Testis (tissue), 2 donors: ENCODE results near the gene TTC14.

Experiments
- POLR2A ChIP-seq: fragments of 450-650 bp; IDR thresholded peaks from one replicate; pipeline ENCODE4 v1.6.1; 2017; ENCODE audit warnings: antibody characterized with exemption, mild to moderate bottlenecking, moderate library complexity
- TF ChIP-seq, protein P1 (sequence below), 3 experiments: fragments of 450-650 bp in 2 of 3; fragments of 200-600 bp in 1 of 3; sonication (generic) in 1 of 3; IDR thresholded peaks; one replicate each; pipeline ENCODE4 v1.5.1; 2016 to 2019; ENCODE audit warnings: antibody characterized with exemption in 3 of 3, mild to moderate bottlenecking in 2 of 3, moderate library complexity in 1 of 3

DNA sequence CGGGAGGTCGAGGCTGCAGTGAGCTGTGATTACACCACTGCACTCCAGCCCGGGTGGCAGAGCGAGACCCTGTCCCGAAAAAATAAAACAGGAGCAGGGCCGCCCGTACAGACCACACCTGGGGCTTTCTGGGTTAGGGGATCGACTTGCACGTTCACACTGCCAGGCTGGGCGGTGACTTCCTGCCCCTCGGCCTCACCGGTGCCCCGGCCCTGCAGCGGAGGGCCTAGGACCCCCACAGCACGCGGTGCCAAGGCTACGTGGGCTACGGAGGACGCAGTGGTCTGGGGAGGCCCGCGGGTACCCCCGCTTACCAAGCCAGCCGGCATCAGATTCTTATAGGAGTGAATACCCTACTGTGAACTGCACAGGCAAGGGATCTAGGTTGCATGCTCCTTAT is 11.6 kb upstream of the TTC14 start:
- TF ChIP-seq, protein P1, sequence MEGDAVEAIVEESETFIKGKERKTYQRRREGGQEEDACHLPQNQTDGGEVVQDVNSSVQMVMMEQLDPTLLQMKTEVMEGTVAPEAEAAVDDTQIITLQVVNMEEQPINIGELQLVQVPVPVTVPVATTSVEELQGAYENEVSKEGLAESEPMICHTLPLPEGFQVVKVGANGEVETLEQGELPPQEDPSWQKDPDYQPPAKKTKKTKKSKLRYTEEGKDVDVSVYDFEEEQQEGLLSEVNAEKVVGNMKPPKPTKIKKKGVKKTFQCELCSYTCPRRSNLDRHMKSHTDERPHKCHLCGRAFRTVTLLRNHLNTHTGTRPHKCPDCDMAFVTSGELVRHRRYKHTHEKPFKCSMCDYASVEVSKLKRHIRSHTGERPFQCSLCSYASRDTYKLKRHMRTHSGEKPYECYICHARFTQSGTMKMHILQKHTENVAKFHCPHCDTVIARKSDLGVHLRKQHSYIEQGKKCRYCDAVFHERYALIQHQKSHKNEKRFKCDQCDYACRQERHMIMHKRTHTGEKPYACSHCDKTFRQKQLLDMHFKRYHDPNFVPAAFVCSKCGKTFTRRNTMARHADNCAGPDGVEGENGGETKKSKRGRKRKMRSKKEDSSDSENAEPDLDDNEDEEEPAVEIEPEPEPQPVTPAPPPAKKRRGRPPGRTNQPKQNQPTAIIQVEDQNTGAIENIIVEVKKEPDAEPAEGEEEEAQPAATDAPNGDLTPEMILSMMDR (IDR thresholded peaks at IDR 0.05): no peak
- TF ChIP-seq POLR2A: no peak
